Hepatocyte (in vitro differentiated cells): Measurements from ENCODE around the gene NBPF4.
"Not testable (repeated sequence)": the region's sequence is repeated elsewhere in the genome, so short reads cannot be mapped to it uniquely, and the experiment has no call there.

ENCODE experiments used
- EZH2 ChIP-seq: fragments of 200-600 bp; sonication (generic); IDR thresholded peaks from 2 replicates; pipeline ENCODE4 v1.6.1; 2016; ENCODE audit warnings: antibody characterized with exemption, mild to moderate bottlenecking, borderline replicate concordance
- EZH2phosphoT487 ChIP-seq: fragments of 200-600 bp; sonication (generic); IDR thresholded peaks from one replicate; pipeline ENCODE4 v1.6.1; 2018; ENCODE audit warnings: antibody characterized with exemption, mild to moderate bottlenecking, low read depth, moderate library complexity; ENCODE audit not compliant: unreplicated experiment, severe bottlenecking
- TF ChIP-seq, protein P1 (sequence below): fragments of 200-600 bp; sonication (generic); IDR thresholded peaks from 2 replicates; pipeline ENCODE4 v1.5.1; 2016; ENCODE audit warnings: antibody characterized with exemption, mild to moderate bottlenecking; ENCODE audit not compliant: poor library complexity

DNA sequence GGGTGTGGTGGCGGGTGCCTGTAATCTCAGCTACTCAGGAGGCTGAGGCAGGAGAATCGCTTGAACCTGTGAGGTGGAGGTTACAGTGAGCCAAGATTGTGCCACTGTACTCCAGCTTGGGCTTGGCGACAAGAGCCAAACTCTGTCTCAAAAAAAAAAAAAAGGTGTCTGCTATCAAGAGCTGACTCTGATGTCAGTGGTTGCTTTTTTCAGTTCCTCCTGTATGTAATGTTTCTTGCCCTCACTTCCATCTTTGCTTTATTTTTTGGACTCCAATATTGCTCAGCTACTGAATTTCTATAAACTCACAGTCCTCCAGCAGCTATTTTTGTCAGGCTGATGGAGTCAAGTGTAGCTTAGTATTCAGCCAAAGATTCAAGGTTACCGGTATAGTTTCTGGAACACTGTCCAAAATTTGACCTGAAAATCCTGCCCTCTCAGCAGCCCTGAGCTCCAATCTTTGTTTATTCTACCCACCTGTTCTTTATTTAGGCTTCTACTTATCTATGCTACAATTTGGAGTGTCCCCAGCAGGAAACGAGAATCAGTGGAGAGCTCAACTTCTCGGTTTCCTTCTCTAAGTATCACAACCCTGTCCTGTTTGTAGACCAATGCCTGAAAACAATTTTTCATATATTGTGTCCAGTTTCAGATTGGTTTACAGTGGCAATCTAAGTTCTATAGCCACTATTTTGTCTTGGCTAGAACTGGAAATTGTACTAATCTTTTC is 38.8 kb upstream of the NBPF4 start:
- TF ChIP-seq, protein P1, sequence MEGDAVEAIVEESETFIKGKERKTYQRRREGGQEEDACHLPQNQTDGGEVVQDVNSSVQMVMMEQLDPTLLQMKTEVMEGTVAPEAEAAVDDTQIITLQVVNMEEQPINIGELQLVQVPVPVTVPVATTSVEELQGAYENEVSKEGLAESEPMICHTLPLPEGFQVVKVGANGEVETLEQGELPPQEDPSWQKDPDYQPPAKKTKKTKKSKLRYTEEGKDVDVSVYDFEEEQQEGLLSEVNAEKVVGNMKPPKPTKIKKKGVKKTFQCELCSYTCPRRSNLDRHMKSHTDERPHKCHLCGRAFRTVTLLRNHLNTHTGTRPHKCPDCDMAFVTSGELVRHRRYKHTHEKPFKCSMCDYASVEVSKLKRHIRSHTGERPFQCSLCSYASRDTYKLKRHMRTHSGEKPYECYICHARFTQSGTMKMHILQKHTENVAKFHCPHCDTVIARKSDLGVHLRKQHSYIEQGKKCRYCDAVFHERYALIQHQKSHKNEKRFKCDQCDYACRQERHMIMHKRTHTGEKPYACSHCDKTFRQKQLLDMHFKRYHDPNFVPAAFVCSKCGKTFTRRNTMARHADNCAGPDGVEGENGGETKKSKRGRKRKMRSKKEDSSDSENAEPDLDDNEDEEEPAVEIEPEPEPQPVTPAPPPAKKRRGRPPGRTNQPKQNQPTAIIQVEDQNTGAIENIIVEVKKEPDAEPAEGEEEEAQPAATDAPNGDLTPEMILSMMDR: not testable (repeated sequence)
- TF ChIP-seq EZH2, EZH2phosphoT487: not testable (repeated sequence)
